ENCODE measurements around the gene FAM131C.
A peak's percentile ranks its signal among the peaks of the same experiment; 100 is the strongest.
"Not testable (repeated sequence)": the region's sequence is repeated elsewhere in the genome, so short reads cannot be mapped to it uniquely, and the experiment has no call there.

Gene FAM131C, protein sequence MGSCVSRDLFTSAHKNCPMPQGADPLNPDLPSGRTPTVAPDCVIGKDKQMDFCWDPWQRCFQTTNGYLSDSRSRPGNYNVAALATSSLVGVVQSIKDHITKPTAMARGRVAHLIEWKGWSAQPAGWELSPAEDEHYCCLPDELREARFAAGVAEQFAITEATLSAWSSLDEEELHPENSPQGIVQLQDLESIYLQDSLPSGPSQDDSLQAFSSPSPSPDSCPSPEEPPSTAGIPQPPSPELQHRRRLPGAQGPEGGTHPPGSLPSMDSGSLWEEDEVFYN

DNA sequence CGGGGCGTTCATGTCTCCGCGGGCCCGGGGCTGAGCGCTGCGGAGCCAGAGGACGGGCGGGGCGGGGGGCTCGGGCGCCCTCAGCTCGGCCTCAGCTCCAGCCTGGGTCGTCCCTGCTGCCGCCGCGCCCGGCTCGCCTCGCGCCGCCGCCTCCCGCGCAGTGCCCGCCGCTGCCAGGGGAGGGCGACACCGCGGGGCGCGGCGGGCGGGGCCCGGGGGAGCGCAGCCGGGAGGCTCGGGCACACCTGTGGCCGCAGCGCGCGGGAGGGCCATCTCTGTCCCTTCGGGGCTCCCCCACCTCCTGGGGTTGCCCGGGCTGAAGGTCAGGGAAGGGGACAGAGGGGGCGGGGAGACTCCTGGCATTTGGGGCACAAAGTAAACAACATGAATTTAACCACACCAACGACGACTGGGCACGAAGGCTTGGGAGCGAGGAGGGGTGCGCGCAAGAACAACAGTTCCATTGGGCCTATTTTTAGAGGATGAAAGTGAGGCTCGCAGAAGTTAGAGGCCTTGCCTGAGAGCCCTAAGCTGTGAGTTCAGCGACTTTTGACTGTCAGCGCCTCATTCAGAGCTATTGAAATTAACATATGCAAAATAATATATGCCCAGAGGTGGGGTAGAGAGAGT is at the start of gene FAM131C:
Gene FAM131C, minus strand, starts transcription at position 162 of the 630 bp plus-strand sequence. CDS start 209 bp downstream, outside the sequence.
- peak; percentile 15 to 44 for DNase-seq (ENCODE audit: low read depth in 2 of 2)

DNA sequence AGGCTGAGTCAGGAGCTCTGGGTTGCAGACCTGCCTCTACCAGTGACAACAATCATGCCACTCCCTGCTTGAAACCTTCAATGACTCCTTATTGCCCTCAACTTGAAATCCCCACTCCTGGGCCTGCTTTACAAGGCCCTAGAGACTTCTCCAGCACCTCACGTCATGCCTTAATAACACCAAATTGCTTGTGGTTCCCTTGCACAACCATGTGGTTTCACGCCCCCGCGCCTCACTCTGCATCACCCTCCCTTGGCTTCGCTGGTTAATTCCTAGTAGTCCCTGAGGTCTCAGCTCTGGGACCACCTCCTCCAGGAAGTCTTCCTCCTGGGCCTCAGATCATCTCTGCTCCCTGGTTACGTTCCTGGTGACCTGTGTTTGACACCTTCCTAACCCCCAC is 49.5 kb upstream of the FAM131C start:
- peak; percentile 5 to 9 for DNase-seq (ENCODE audit: low read depth in 2 of 2)

DNA sequence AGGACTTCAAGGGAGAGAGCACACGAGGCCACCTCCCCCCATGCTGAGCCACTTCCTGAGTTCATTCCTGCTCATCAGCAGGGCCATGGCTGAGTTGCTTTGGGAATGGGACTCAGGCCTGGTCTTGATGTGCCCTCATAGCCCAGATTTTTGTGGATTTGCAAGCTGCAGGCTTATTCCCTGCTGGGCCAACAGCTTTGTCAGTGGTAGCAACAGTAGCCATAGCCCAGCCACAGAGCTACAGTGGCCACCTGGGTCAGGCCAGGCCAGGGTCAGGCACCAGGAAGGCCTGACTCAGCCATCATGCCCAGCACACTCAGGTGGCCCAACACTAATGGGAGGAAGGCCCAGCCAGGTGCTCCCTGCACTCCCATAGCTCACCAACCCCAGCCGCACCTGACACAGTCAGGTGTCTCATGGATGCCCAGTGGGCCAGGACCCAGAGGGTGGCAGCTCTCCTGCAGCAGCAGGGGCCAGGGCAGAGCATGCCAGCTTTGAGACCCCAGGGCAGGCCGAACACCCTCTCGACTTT is 49.0 kb upstream of the FAM131C start:
- no peak for DNase-seq (ENCODE audit: low read depth in 2 of 2)

DNA sequence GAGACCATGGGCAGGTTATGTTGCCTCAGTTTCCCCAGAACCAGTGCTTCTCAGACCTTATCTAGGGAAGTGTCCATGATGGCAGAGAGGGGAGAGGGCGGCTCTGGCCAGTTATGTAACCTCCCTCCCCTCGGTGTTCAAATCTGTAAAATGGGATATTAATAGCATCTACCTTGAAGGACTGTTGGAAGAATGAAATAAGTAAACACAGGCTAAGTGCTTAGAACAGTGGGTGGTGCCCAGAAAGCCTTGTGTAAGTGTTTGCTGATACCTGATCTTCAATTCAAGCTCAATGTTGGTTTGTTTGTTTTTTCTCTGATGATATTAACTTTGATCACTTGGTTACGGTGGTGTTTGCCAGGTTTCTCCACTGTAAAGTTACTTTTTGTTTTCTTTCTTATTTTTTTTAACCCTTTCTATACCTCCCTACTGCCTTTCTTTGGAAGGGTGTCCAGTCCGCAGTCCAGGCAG is 47.5 kb upstream of the FAM131C start:
- no peak for DNase-seq (ENCODE audit: low read depth in 2 of 2)

DNA sequence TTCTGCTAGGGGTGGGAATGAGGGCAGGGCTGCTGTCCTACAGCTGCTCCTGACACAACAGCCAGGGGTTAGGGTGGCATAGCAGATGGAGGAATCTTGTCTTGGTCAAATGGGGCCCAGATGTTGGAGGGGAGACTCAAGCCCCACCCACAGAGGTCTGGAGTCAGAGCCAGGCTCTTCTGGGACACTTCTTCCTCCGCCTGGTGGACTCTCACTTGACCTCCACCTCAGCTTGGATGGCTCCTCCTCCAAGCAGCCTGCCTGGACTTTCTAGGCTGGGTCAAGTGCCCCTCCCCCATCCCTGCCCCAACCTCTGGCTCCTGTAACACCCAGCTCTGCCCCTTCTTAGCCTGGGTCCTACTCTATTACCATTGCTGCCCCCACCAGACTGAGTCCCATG is 47.0 kb upstream of the FAM131C start:
- no peak for DNase-seq (ENCODE audit: low read depth in 2 of 2)

DNA sequence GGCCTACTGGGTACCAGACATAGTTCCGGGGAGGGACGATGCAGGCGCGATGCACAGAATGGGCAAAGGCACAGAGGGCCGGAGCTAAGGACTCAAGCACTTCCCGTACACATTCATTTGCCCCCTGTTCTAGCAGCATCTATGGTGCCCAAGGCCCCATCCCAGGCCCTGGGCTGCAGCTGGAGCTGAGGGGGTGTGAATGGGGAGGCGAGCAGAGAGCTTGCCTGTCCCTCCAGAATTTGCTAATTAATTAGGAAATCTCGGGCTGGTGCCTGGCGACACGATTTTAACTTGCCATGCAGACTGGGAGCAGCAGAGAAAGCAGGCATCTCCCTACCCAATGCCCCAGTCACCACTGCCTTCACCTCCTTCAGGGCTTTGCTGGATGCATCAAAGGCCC is 46.5 kb upstream of the FAM131C start:
- DNase-seq (ENCODE audit: low read depth in 2 of 2): no peak

DNA sequence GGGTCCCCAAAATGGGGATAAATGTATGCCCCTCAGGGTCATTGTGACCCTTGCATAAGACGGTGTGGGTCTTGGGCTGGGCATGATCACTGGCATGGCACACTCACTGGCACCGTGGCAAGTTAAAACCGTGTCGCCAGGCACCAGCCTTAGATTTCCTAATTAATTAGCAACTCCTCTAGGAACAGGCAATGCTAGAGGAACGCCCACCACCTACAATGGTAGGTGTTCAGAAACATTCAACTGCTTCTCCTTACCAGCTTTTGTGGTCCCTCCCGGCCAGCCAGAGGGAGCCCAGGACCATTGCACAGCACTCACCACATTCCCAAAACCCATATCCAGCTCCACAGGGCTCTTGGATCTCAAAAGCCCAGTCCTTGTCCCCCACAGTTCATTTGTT is 46.1 kb upstream of the FAM131C start:
- DNase-seq (ENCODE audit: low read depth in 2 of 2): no peak

DNA sequence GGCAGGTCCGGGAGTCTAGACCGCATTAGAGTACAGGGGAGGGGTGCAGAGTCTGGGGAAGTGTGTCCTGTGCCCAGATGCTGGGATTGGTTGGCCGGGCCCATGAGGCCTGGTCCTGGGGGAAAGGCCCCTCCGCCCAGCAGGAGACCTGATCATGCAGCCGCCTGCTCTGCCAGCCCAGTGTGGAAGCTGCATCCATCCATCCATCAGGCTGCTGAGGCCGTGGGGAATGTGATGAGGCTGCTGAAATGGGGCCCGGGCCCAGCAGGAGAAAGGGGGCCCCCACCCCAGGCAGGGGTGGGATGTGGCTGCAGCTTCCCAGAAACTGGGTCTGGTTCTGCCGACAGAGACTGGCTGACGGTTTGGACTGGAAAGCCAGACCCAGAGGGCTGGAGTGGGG is 45.3 kb upstream of the FAM131C start:
- no peak for DNase-seq (ENCODE audit: low read depth in 2 of 2)

DNA sequence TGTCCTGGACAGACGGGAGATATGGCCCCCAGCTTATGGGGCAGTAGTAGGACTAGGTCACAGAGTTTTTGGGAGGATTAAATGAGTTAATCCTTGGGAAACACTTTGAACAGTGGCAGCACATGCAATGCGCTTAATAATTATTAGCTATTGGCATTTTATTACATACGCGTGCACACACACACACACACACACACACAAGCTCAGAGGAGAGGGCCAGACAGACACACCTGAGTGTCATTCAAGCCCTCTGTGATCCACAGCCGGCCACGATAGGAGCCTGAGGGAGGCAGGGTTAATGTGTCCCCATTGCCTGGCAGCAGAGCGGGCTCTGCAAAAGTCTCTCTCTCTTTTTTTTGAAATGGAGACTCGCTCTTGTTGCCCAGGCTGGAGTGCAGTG is 44.5 kb upstream of the FAM131C start:
- DNase-seq (ENCODE audit: low read depth in 2 of 2): no peak

DNA sequence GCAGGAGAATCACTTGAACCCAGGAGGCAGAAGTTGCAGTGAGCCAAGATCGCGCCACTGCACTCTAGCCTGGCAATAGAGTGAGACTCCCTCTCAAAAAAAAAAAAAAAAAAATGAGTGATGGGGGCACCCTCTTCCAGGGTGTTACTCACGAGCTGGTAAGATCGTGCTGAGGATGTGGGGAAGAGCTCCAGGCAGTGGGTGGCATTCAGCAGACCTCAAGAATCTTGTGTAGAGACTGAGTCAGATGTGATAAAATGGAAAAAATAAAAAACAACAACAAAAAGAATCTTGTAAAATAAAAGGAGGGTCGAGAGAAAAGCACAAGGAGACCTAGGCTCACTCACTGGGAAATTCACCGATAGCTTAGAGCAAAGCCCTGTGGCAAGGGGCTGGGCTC is 43.9 kb upstream of the FAM131C start:
- no peak for DNase-seq (ENCODE audit: low read depth in 2 of 2)

DNA sequence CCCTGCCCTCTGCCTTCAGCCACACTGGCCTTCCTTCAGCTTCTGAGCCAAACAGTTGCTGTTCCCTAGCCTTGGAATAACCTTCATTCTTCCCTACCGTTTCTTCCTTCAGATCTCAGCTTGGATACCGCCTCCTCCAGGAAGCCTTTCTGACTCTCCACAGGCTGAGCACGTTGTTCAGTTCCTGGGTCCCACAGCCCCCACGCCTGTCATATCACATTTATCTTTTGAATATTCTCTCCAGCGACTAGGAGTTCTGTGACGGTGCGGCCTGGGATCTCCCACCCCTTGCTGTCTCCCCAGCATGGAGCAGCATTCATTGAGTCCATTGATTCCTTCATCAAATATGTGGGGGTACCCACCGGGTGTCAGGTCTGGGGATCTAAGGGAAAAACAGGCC is 43.2 kb upstream of the FAM131C start:
- no peak for DNase-seq (ENCODE audit: low read depth in 2 of 2)

DNA sequence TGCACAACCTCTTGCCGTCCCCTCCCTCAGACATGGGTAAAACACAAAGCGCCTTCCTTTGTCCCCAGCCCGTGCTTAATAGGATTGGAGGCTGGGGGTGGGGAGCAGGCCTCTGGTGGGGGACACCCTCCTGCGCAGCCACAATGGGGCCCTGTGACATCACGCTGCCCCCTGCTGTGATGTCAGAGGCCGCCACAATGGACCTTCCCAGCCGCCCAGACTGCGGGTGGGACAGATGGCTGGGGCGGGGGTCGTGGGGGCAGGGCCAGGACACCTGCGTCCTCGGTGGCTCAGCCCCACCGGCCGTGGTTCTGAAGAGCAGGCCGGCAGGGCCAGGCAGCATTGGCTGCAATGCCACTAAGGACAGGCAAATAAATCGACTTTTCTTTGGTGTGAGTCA is 42.6 kb upstream of the FAM131C start:
- DNase-seq (ENCODE audit: low read depth in 2 of 2): no peak

DNA sequence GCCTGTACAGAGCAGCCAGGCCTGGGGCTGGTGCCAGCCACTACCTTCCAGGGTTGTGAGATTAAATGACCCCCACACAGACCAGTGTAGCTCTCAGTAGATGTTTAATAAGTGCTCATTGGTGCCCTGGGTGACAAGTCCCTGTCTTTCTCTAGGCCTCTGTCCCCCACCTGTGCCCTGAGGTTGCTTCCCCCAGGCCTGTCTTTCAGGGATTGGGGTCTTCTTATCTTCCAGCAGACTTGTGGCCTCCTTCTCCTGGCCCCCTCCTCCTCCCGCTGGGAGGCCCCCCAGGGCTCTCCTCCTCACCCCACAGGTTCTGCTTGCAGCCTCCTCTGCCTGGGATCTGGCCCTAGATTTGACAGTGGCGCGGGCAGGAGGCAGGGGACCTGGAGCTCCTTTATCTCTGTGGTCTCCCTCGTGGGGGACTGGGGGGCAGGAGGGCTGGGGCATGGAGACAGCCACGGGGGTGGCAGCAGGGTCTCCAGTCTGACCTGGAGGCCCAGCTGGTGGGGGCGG is 42.1 kb upstream of the FAM131C start:
- DNase-seq (ENCODE audit: low read depth in 2 of 2): no peak

DNA sequence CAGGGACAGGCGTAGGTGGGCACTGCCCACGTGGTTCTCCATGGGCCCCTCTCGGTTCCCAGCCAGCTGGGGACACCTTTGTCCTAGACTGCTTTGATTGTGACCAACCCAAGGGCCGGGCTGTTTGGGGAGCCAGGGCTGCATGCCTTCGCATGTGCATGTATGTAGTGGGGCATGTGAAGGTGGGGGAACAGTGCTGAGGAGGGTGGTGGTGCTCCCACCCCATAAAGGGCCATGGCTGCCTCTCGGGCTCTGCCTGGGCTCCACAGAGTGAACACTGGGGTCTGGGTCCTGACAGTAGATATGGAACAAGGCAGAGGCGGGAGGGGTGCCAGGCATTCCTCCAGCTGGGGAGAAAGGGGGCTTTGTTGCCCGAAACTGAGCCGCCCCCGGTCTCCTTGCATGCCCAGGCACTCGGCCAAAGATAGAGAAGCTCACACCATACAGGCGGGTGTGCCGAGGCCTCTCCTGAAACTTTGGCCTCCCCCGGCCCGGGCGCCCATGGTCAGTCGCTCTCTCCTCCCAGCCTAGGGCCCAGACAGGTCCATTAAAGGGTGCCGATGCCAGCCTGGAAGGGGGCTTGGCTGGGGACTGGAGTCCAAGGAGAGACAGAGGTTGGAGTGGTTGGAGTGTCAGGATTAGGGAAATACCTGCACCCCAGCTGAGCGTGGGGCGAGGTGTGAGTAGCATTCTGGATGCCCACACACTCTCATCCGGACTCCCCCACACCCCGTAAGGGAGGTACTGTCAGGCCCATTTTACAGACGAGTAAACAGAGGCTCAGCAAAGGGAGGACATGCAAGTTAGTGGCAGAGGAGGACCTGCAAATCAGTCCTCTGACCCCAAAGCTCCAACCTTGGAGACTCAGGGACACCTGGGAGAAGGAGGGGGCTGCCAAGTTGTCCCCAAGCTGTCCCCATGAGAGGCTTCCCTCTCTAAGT is 41.3 kb upstream of the FAM131C start:
- no peak for DNase-seq (ENCODE audit: low read depth in 2 of 2)

DNA sequence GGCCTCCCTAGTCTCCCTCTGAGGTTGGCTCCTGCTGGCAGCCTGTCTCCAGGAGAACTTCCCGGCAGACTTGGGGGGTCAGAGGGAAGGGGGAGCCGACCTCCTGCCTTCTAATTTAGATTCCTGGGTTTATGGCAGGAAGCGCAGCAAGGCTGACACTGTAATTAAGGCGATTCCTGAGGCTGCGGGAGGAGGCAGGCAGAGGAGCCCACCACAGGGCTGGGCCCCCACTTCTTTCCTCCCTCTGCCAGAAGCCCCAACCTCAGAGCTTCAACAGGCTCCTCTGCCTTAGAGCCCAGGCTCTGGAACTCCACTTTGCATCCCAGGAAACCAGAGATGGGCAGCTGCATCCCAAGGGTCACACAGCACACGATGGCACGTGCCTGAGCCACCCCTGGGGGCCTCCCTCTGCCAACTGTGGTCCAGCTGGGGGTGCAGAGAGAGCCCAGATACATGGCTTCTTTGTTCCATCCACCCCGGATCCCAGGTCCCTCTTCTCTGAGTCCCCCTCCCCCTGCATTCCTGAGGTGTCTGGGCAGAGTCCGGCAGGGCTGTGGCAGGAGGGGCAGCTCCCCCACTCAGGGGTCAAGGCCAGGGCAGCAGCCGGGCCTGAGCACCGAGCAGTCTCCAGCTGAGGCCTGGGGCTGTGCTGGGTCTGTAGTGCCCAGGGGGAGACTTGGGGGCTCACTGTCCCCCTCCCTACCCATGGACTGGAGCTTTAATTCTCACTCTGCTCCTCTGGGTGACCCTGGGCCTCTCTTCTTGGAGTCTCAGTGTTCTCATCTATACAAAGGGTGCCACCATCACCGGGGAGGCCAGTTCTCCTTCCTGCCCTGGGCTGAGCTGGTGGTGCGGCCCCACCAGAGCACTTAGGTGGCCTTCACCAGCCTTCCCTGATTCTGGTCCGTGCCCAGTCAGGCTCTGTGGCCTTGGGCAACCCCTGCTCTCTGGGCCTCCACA is 39.4 kb upstream of the FAM131C start:
- DNase-seq (ENCODE audit: low read depth in 2 of 2): no peak

DNA sequence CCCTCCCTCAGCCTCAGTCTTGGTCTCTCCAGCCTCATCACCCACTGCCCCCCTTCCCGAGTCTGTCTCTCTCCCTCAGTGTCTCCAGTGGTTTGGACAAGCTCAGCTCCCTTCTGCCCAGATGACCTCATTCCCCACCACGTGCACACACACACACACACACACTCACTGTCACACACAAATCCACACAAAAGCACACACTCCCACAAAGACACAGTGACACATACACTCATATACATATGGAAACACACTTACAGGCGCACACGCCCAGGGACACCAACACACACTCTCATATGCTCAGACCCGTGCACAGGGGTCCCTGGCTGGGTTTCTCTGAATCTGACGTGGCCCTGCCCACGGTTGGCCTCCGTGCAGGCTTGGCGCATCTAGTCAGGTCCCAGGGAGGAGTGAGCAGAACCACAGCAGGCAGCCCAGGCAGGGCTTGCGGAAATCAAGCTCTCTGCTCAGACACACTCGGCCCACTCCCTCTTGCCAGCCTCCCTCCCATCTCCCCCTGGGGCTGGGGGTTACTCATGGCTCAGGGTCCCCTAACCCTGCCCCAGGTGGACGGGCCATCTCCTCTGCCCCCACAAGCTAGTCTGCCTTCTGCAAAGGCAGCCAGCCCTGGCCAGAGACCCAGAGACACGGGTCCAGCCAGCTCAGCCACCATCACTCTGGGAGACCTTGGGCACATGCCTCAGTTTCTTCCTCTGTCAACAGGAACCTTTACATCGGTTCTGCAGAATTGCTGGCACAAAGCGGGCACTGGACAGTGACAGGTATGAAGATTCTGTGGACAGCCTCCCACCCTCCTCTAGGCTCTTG is 38.5 kb upstream of the FAM131C start:
- no peak for DNase-seq (ENCODE audit: low read depth in 2 of 2)

DNA sequence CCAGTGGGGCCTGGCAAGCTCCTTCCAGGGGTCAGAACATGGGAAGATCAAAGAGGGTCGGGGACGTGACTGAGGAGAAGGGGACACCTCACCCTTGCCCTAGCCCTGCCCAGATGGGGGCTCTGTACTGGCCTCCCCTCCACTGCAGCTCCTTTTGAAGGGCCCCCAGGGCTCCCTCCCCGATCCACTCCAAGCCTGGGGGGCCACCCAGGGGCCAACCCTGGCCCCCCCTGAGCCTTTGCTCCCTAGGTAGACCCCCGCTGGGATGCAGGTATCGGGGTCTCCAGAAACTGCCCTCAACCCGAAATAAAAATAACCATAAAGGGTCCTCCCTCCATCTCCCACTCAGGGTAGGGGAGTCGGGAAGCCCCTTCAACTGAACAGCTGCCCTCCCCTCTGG is 37.4 kb upstream of the FAM131C start:
- no peak for DNase-seq (ENCODE audit: low read depth in 2 of 2)

DNA sequence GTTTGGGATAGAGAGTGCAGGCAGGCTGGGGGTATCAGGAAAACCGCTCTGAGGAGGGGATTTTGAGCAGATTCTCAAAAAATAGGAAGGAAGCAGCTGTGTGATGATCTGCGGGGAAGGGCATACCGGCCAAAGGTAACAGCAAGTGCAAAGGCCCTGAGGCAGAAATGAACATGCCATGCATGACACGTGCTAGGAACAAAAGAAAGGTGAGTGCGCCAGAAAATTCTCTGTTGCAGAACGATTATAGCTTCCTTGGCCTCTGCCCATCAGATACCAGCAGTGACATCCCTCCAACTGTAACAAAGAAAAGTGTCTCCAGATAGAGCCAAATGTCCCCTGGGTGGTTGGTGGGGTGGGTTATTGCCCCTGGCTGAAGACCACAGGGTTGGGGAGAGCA is 37.0 kb upstream of the FAM131C start:
- DNase-seq (ENCODE audit: low read depth in 2 of 2): no peak

DNA sequence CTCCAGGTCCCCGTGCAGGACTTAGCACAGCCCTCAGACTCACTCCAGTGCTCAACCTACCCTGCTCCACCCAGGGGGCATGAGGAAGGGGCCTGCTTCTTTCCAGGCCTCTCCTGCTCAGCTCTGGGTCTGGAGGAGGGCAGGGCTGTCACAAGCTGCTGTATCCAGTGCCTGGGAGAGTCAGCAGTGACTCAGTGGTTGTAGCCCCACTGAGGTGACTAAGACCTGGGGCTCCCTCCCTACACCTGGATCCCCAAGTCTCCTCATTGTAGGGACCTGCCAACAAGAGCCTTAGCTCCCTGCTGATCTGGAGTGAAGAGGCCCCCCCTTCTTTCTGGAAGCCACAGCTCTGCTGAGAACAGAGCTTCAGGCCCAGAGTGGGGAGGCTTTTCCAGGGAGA is 36.1 kb upstream of the FAM131C start:
- no peak for DNase-seq (ENCODE audit: low read depth in 2 of 2)

DNA sequence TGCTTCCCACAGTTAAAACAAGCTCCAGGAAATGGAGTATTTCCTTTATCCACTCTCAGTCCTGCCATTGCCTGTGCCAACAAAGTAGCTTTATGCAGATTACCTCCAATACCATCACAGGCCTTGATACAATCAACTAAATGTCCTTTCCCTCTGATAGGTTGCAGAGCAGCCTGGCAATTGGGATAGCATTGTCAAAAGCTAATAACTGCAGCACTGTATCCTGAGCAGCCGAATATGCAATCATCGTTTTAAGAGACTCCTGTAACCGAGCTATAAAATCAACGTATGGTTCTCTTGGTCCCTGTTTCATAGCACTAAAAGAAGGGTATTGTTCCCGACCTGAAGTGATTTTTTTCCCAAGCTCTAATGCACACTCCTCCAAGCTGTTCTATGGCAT is 33.6 kb upstream of the FAM131C start:
- not testable (repeated sequence) for DNase-seq (ENCODE audit: low read depth in 2 of 2)
